HepG2 (cell line): Measurements from ENCODE around the gene PSORS1C1. TPM values are rescaled to one million over a fixed set of nuclear protein-coding genes. Genes with fewer than 3 reads are reported as not detected.
A peak's percentile ranks its signal among the peaks of the same experiment; 100 is the strongest.

Source experiments
- GPN1 ChIP-seq: sonication (generic); formaldehyde crosslinking; IDR thresholded peaks from 2 replicates; pipeline ENCODE4 v1.5.1; 2020; ENCODE audit warnings: missing genetic modification reagents, borderline replicate concordance
- HNF4G ChIP-seq, 2 experiments: sonication (generic) in 1 of 2; formaldehyde crosslinking in 1 of 2; IDR thresholded peaks; 2 replicates each; pipeline versions ENCODE4 v1.4.0 to v1.6.1; 2011 to 2020; ENCODE audit warnings: borderline replicate concordance in 2 of 2, low read depth in 2 of 2, mild to moderate bottlenecking in 2 of 2, low read length in 1 of 2, missing genetic modification reagents in 1 of 2, moderate library complexity in 1 of 2
- KDM5B ChIP-seq: sonication (generic); formaldehyde crosslinking; IDR thresholded peaks from 2 replicates; pipeline ENCODE4 v1.4.0; 2020; ENCODE audit warnings: missing genetic modification reagents, mild to moderate bottlenecking, borderline replicate concordance
- KLF12 ChIP-seq: sonication (generic); formaldehyde crosslinking; IDR thresholded peaks from 2 replicates; pipeline ENCODE4 v1.4.0; 2020; ENCODE audit warnings: missing genetic modification reagents, borderline replicate concordance
- LBX2 ChIP-seq: sonication (generic); formaldehyde crosslinking; IDR thresholded peaks from 2 replicates; pipeline ENCODE4 v1.5.0; 2020; ENCODE audit warnings: missing genetic modification reagents, mild to moderate bottlenecking, borderline replicate concordance
- PITX1 ChIP-seq: sonication (generic); formaldehyde crosslinking; IDR thresholded peaks from 2 replicates; pipeline ENCODE4 v1.5.1; 2020; ENCODE audit warnings: mild to moderate bottlenecking, missing genetic modification reagents
- TOE1 ChIP-seq: sonication (generic); formaldehyde crosslinking; IDR thresholded peaks from 2 replicates; pipeline ENCODE4 v1.4.0; 2020; ENCODE audit warnings: mild to moderate bottlenecking, missing genetic modification reagents
- XRCC5 ChIP-seq: fragments of 200-400 bp; formaldehyde crosslinking; optimal IDR thresholded peaks from 2 replicates; pipeline ENCODE3; 2017; ENCODE audit warnings: mild to moderate bottlenecking, low read length
- ZFP37 ChIP-seq: sonication (generic); formaldehyde crosslinking; IDR thresholded peaks from 2 replicates; pipeline ENCODE4 v1.4.0; 2020; ENCODE audit warnings: missing genetic modification reagents, borderline replicate concordance
- ZNF20 ChIP-seq: sonication (generic); formaldehyde crosslinking; IDR thresholded peaks from 2 replicates; pipeline ENCODE4 v1.4.0; 2020; ENCODE audit warnings: mild to moderate bottlenecking, moderate library complexity, missing genetic modification reagents
- ZNF225 ChIP-seq: sonication (generic); formaldehyde crosslinking; IDR thresholded peaks from 2 replicates; pipeline ENCODE4 v1.4.0; 2020; ENCODE audit warnings: mild to moderate bottlenecking, missing genetic modification reagents
- ZNF780A ChIP-seq: sonication (generic); formaldehyde crosslinking; IDR thresholded peaks from 2 replicates; pipeline ENCODE4 v1.8.0; 2022; ENCODE audit warnings: mild to moderate bottlenecking, missing genetic modification reagents, moderate library complexity
- ZNF792 ChIP-seq: IDR thresholded peaks from 2 replicates; pipeline ENCODE4 v1.6.1; 2016
- ZNF891 ChIP-seq: sonication (generic); formaldehyde crosslinking; IDR thresholded peaks from 2 replicates; pipeline ENCODE4 v1.5.0; 2020; ENCODE audit warnings: mild to moderate bottlenecking, missing genetic modification reagents
- ZXDC ChIP-seq: sonication (generic); formaldehyde crosslinking; IDR thresholded peaks from 2 replicates; pipeline ENCODE4 v1.5.0; 2020; ENCODE audit warnings: mild to moderate bottlenecking, missing genetic modification reagents
- polyA plus RNA-seq, 8 experiments: library from polyadenylated mRNA; depleted of rRNA in 3 of 8; stranded (reverse) in 7 of 8; unstranded in 1 of 8; fragments of >200 nt; fragmentation: Illumina TruSeq in 4 of 8; extraction: Trizol in 4 of 8; gene quantifications; 2 replicates each; pipeline versions ENCODE4 v1.2.1 to v1.2.3, GENCODE V29; 2011 to 2016; ENCODE audit warnings: low read depth in 4 of 8, missing spikeins in 1 of 8, mixed read lengths in 1 of 8; ENCODE audit not compliant: insufficient read depth in 1 of 8
- total RNA-seq, 5 experiments: library from RNA; depleted of rRNA; stranded (reverse); fragments of >200 nt; fragmentation: Illumina TruSeq; extraction: Trizol; gene quantifications; 2 replicates each; pipeline ENCODE4 v1.2.3, GENCODE V29; 2016; ENCODE audit warnings: low read depth in 1 of 5
- TF ChIP-seq, protein P1 (sequence below): sonication (generic); formaldehyde crosslinking; IDR thresholded peaks from 2 replicates; pipeline ENCODE4 v1.4.0; 2020; ENCODE audit warnings: missing genetic modification reagents
- TF ChIP-seq, protein P2 (sequence below): sonication (generic); formaldehyde crosslinking; IDR thresholded peaks from 2 replicates; pipeline ENCODE4 v1.4.0; 2020; ENCODE audit warnings: missing genetic modification reagents, borderline replicate concordance
- TF ChIP-seq, protein P3 (sequence below): sonication (generic); formaldehyde crosslinking; IDR thresholded peaks from 2 replicates; pipeline ENCODE4 v1.5.1; 2020; ENCODE audit warnings: mild to moderate bottlenecking, missing genetic modification reagents, moderate library complexity

The PSORS1C1 gene
- total and polyA plus RNA-seq, 2 of the 13 experiments (the other 11 are each of a cell fraction or from before 2014, with no cell fraction given): 0.01 to 0.02 TPM

DNA sequence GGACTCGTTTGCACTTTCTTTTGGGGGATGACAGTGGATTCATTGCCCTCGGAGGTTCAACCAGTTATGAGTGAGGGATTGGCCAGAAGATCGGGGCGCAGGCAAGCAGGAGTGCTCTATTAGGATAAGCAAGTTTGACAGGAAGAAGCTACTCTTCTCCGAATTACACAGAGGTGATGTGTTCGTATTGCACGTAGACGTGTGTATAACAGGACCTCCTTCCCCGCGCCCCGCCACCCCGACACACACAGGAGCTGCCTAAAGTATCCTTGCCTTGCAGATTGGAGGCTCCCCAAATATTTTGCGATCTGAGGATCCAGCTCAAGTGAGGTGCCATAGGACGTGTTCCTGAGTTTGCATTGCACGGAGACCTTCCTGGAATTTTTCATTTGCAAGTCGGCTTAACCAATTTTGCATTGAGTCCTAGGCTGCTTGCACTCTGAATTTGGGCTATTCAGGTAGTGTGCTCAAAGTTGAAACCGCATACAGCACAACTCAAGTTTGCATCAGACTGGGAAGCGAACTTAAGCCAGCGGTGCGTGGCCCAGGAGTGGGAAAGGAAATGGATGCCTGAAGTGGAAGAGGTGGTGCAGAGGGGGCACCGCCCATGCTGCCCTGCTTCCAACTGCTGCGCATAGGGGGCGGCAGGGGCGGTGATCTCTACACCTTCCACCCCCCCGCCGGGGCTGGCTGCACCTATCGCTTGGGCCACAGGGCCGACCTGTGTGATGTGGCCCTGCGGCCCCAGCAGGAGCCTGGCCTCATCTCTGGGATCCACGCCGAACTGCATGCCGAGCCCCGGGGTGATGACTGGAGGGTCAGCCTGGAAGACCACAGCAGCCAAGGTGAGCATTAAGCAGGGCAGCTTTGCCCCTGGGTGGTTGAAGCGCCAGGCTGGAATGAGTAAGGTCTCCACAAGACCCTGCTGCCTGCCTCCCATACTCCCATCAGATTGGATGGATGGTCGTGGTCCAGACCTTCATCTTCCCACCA lies 44.6 kb downstream of the PSORS1C1 start (continued):
- TF ChIP-seq KDM5B (CRISPR knock-in tag) (no peak), TOE1 (CRISPR knock-in tag) (no peak; the same call in 1 of the 2 replicates), KLF12 (CRISPR knock-in tag) (peak; percentile 48; the same call in 1 of the 2 replicates), ZNF780A (CRISPR knock-in tag) (0 out of 2 replicates have a peak, but pooled peaks have one; percentile 2), GPN1 (CRISPR knock-in tag) (no peak), XRCC5 (peak; percentile 15), ZNF225 (CRISPR knock-in tag) (no peak), ZNF792 (0 out of 2 replicates have a peak, but pooled peaks have one; percentile 26), PITX1 (CRISPR knock-in tag) (no peak), ZFP37 (no peak; the same call in 1 of the 2 replicates), ZNF20 (CRISPR knock-in tag) (no peak), ZNF891 (CRISPR knock-in tag) (peak; percentile 12), ZXDC (CRISPR knock-in tag) (no peak), LBX2 (CRISPR knock-in tag) (no peak), HNF4G (IDR thresholded peaks at IDR 0.05; ENCODE audit: borderline replicate concordance, low read depth, low read length) (no peak), HNF4G (CRISPR knock-in tag; IDR thresholded peaks at IDR 0.05; ENCODE audit: borderline replicate concordance, low read depth) (no peak)
- TF ChIP-seq, protein P1, sequence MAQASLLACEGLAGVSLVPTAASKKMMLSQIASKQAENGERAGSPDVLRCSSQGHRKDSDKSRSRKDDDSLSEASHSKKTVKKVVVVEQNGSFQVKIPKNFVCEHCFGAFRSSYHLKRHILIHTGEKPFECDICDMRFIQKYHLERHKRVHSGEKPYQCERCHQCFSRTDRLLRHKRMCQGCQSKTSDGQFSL (CRISPR knock-in tag): peak; percentile 83; the same call in 1 of the 2 replicates
- TF ChIP-seq, protein P2, sequence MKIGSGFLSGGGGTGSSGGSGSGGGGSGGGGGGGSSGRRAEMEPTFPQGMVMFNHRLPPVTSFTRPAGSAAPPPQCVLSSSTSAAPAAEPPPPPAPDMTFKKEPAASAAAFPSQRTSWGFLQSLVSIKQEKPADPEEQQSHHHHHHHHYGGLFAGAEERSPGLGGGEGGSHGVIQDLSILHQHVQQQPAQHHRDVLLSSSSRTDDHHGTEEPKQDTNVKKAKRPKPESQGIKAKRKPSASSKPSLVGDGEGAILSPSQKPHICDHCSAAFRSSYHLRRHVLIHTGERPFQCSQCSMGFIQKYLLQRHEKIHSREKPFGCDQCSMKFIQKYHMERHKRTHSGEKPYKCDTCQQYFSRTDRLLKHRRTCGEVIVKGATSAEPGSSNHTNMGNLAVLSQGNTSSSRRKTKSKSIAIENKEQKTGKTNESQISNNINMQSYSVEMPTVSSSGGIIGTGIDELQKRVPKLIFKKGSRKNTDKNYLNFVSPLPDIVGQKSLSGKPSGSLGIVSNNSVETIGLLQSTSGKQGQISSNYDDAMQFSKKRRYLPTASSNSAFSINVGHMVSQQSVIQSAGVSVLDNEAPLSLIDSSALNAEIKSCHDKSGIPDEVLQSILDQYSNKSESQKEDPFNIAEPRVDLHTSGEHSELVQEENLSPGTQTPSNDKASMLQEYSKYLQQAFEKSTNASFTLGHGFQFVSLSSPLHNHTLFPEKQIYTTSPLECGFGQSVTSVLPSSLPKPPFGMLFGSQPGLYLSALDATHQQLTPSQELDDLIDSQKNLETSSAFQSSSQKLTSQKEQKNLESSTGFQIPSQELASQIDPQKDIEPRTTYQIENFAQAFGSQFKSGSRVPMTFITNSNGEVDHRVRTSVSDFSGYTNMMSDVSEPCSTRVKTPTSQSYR: no peak
- TF ChIP-seq, protein P3, sequence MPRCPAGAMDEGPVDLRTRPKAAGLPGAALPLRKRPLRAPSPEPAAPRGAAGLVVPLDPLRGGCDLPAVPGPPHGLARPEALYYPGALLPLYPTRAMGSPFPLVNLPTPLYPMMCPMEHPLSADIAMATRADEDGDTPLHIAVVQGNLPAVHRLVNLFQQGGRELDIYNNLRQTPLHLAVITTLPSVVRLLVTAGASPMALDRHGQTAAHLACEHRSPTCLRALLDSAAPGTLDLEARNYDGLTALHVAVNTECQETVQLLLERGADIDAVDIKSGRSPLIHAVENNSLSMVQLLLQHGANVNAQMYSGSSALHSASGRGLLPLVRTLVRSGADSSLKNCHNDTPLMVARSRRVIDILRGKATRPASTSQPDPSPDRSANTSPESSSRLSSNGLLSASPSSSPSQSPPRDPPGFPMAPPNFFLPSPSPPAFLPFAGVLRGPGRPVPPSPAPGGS (CRISPR knock-in tag): no peak
